ENCODE data around the gene DHRS3.

DNA sequence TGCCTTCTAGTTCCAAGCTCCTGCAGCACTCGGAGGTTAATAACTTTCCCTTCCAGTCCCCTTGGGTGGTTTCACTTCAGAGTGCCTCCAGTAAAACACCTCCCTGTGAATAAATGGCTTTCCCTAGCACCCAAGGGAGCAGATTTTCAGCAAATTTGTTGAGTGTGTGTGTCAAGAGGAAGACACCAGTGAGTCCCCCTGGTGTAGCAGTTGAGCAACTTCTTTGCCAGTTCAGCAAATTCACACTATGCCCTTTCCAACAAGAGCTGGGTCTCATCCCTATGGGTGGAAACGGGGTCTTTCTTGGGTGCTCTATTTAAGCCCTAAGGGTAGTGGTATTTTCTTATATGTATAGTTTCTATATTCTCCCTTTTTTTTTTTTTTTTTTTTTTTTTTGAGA lies 25.1 kb upstream of the DHRS3 start:
- TF ChIP-seq EP300 (IDR thresholded peaks at IDR 0.05) (no peak), POLR2A (IDR thresholded peaks at IDR 0.05) (no peak)
